Smooth muscle cell of the brain vasculature (primary cell): ENCODE results near the gene FAM162B.
"Not testable (repeated sequence)": the region's sequence is repeated elsewhere in the genome, so short reads cannot be mapped to it uniquely, and the experiment has no call there.

Experiments used
- DNase-seq: peaks from one replicate; pipeline ENCODE4 v3.0.0-alpha.2; 2012; ENCODE audit warnings: low read depth, low spot score

Gene FAM162B

DNA sequence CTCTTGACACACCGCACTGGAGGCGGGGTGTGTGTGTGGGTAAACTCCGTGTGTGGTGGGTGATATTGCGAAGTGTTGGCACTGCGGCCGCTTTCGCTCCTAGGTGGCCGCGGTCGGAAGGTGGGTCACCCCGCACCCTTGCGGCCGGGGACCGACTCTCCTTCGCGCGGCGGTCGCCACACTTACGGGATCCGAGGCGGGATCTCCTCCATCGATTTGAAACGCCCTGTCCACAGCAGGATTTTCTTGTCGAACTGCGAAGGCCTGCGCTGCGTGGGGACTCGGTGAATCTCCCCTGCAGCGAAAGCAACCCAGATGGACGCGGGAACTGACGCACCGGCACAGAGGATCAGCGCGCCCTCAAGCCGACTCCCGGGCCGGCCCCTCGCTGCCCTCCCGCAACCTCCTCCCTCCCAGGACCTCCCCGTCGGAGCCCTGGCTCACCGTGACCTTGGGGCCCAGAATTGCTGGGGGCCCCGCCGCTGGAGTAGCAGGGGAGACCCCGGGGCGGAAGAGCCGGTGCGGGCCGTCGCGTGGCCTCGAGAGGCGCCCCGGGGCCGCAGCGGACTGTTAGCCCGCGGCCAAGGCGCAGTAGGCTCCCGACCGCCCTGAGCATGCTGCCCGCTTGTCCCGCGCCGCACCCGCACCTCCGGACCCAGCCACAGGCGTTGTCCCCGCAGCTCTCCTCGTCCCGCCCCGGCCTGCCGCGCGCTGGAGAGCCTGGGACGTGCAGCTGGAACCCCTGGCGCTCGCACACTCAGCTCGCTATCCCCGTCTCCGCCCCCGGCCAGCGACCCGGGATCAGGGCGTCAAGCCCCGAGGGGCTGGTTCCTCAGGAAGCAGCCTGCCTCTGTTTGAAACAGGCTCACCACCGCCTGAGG is at the start of gene FAM162B:
TSS of gene FAM162B (minus strand) at position 759 of the 881 bp plus-strand sequence. CDS start at position 616, 143 bp downstream.
- no peak for DNase-seq

- DNase-seq: no peak
Measured at GRCh38 chr6:116812051-116812650, 46.6 kb upstream of the FAM162B start.

DNA sequence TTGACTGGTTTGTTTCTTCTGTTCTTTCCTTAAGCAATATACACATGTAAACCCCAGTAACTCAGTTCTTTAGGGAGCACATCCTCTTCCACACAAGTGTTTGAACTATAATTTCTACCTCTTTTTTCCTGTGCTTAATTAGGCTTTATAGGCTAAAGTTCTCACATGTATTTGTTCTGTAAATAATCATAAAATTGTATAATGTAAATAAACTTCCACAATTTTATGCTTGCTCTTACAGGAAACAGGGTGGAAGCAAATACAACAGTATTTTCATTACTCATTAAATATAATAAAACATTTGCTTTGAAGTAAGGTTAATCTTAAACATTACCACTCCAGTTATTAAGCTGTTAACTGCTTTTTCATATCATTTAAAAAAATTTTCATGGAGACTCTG is 36.5 kb upstream of the FAM162B start:
- DNase-seq: no peak

DNA sequence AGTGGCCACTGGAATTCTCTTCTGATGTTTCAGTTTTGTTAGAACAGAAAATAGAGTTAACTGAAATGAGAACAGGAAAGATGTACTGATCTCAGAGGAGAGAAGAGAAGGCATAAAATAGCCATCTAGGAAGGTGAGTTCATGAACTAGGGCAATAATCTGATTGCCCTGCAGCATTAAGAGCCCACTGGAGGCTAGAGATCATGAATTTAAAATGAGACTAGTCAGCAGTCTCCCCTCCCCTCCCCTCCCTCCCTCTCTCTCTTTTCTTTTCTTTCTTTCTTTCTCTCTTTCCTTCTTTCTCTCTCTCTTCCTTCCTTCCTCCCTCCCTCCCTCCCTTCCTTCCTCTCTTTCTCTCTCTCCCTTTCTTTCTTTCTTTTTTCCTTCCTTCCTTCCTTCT is 34.4 kb upstream of the FAM162B start:
- no peak for DNase-seq

DNA sequence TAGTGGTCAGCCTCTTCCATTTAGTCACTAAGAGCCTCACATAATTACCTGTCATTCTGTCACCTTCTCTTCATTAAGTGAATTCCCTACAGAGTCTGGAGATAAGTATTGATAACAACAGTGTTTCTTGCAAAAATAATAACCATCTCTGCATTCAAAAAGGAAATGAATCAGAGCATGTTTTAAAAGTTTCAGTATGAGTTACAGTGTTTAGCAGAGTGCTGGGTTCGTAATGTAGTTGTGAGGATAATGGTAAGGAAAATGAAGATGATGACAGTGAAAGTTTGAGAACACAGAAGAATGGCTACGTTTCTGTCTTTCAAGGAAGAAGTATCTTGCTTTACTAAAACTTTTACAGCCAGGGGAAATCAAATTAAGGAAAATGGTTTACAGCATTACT is 32.1 kb upstream of the FAM162B start:
- DNase-seq: no peak

- DNase-seq: no peak
Measured at GRCh38 chr6:116793224-116793623, 27.7 kb upstream of the FAM162B start.

DNA sequence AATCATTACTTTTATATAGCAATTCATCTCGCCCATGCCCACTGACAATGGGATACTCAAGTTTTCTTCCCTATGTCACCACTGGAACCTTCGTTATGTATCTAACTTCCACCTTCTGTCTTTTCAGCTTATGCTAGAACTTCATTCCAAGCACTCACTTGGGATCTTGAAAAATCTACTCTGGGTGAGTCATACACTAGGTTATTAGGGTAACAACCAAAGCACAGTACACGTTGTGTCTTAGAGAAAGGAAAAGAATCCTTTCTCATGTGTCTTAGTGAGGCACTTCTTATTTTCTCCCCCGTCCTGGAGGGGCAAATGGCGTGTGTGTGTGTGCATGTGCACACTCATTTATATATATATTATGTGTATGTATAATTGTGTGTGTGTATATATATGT is 18.3 kb upstream of the FAM162B start:
- DNase-seq: no peak

DNA sequence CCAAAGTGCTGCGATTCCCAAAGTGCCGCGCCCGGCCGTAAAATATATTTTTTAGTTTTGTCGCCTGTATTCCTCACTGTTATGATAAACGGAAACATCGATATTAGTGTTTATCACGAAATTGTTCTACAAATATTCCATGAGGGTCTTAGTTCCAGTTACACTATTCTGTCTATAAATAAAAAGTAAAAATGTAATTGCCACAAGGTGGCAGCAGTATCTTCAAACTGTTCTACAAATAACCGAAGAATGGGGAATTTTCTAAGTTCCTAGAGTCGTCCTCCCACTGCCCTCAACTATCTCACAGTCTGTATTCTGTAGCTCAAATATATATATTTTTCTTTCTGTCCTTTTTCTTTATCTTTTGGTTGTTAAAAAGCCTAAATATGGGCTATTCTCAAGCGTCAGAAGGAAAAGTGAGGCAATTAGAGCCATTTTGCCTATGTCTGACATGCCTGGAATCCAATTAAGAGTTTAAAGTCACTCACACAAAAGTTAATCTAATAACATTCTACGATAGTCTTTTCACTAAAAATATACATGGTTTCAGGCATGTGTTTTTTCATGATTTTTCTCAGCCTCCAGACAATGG is 14.2 kb upstream of the FAM162B start:
- no peak for DNase-seq

DNA sequence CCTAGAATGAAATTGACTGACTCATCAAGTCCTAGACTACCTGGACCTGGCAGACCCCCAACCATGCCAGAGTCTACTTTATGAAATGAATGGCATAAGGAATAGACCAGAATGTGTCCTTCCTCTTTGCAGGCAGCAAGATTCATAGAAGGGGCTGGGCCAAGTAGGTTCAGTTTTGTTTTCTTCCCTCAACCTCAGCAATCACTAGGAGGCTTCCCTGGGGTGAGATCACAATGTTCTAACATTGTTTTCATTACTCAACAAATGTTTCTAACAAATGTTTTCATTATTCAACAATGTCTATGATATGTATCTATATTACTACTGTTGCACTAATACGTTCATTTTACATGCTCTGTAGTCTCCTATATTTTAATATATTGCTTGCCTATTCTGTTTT is 8.4 kb upstream of the FAM162B start:
- peak; percentile 45 for DNase-seq

GRCh38 chr6:116772450-116772849 is 6.9 kb upstream of the FAM162B start:
- DNase-seq: no peak

GRCh38 chr6:116767715-116768114 is 2.2 kb upstream of the FAM162B start:
- DNase-seq: no peak

- DNase-seq: no peak
Measured at GRCh38 chr6:116766506-116767176, 1.1 kb upstream of the FAM162B start.

- no peak for DNase-seq
Measured at GRCh38 chr6:116764629-116764960, 924 bp downstream of the FAM162B start.

GRCh38 chr6:116763906-116764628 is 1.5 kb downstream of the FAM162B start:
- no peak for DNase-seq

DNA sequence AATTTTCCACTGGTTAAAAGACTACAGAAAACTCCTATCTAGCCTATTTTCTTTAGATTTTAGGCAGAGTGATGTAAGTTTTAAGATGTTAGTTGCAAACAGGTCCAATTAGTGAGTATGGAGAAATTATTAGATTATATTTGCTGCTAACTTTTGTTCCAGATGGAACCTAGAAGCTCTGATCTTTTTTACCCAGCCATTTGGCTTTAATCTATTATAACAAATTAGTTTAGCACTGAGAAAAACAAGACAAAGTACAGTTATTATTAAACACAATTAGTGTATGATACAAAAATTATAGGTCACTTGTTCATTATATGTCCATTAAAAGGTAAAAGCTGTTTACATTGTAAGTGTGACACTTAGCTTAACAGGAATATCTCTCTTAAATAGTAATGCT is 2.5 kb downstream of the FAM162B start:
- no peak for DNase-seq

- no peak for DNase-seq
Measured at GRCh38 chr6:116762235-116762634, 3.3 kb downstream of the FAM162B start.

- no peak for DNase-seq
Measured at GRCh38 chr6:116761779-116762178, 3.7 kb downstream of the FAM162B start.

GRCh38 chr6:116745176-116745575 is 20.3 kb downstream of the FAM162B start:
- DNase-seq: no peak

DNA sequence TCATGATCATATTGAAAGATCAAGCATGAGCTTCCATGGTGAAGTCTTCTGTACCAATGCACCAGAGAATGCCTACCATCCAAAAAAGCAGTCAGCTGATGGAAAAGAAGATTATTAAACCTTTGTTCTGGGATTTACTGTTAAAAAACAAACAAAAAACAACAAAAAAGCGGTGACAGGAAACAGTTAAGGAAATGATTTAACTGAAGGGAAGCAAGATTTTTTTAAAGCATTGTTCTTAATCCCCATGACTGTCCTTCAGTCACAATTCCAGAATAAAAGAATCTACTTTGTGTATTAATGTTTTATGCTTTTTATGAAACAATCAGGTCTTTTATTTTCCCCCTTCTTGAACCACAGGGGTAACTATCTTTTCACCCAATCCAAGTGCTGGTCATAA is 23.9 kb downstream of the FAM162B start:
- no peak for DNase-seq

- not testable (repeated sequence) for DNase-seq
Measured at GRCh38 chr6:116740486-116740885, 25.0 kb downstream of the FAM162B start.

GRCh38 chr6:116737004-116737403 is 28.5 kb downstream of the FAM162B start:
- no peak for DNase-seq

- DNase-seq: no peak
Measured at GRCh38 chr6:116730513-116730912, 35.0 kb downstream of the FAM162B start.
